ES-I3 (cell line): Measurements from ENCODE around the gene BCL2L12.

ENCODE experiments used
- H3K36me3 ChIP-seq: 2 replicates; pipeline ENCODE4 v1.6.1; 2013; ENCODE audit warnings: mild to moderate bottlenecking, low read length, control low read depth, moderate library complexity; ENCODE audit not compliant: insufficient read depth
- H3K4me1 ChIP-seq: 2 replicates; pipeline ENCODE4 v1.6.1; 2013; ENCODE audit warnings: mild to moderate bottlenecking, control low read depth, low read length; ENCODE audit not compliant: insufficient read depth
- H3K9ac ChIP-seq: 2 replicates; pipeline ENCODE4 v1.6.1; 2013; ENCODE audit warnings: low read depth, mild to moderate bottlenecking, low read length, moderate library complexity
- H3K9me3 ChIP-seq: 2 replicates; pipeline ENCODE4 v1.6.1; 2013; ENCODE audit warnings: mild to moderate bottlenecking, low read length, moderate library complexity; ENCODE audit not compliant: control insufficient read depth, insufficient read depth

BCL2L12 gene

GRCh38 chr19:49690656-49691242 lies 25.0 kb downstream of the BCL2L12 start, which contains the start of gene CPT1C:
Gene CPT1C, plus strand, starts transcription at chr19:49691116. Its CDS starts 1,137 bp downstream, at chr19:49692253.
- no peaks in the 10 kb centered on the region for H3K9me3 ChIP-seq
- peaks cover 3% of the 10 kb centered on the region; the same call in 1 of the 2 replicates for H3K36me3 ChIP-seq
- peaks cover 15% of the 10 kb centered on the region; the same call in 1 of the 2 replicates for H3K4me1 ChIP-seq
- H3K9ac ChIP-seq = peak within 1 kb of the TSS; percentile 75

- no peaks in the 10 kb centered on the region for H3K9me3 ChIP-seq
- peaks cover 3% of the 10 kb centered on the region; the same call in 1 of the 2 replicates for H3K36me3 ChIP-seq
- peaks cover 15% of the 10 kb centered on the region; the same call in 1 of the 2 replicates for H3K4me1 ChIP-seq
- peak overlapping the region; percentile 75 for H3K9ac ChIP-seq
These were observed 25.8 kb downstream of the BCL2L12 start for GRCh38 chr19:49691243-49692146.

GRCh38 chr19:49692147-49692506 lies 26.4 kb downstream of the BCL2L12 start:
- peaks cover 12% of the 10 kb centered on the region; the same call in 1 of the 2 replicates for H3K4me1 ChIP-seq
- peaks cover 3% of the 10 kb centered on the region; the same call in 1 of the 2 replicates for H3K36me3 ChIP-seq
- H3K9me3 ChIP-seq = no peaks in the 10 kb centered on the region
- peak overlapping the region; percentile 75; the same call in 1 of the 2 replicates for H3K9ac ChIP-seq

GRCh38 chr19:49696115-49696514 lies 30.4 kb downstream of the BCL2L12 start:
- Histone ChIP-seq H3K4me1 (peaks cover 2% of the 10 kb centered on the region; the same call in 1 of the 2 replicates), H3K9me3 (no peaks in the 10 kb centered on the region), H3K36me3 (peaks cover 3% of the 10 kb centered on the region; the same call in 1 of the 2 replicates), H3K9ac (no peak overlapping the region)

- Histone ChIP-seq H3K4me1 (peaks cover 2% of the 10 kb centered on the region; the same call in 1 of the 2 replicates), H3K9me3 (no peaks in the 10 kb centered on the region), H3K9ac (no peak overlapping the region), H3K36me3 (peaks cover 3% of the 10 kb centered on the region; the same call in 1 of the 2 replicates)
These were observed 31.1 kb downstream of the BCL2L12 start for GRCh38 chr19:49696865-49697264.

- Histone ChIP-seq H3K36me3 (no peaks in the 10 kb centered on the region), H3K9ac (no peak overlapping the region), H3K9me3 (no peaks in the 10 kb centered on the region), H3K4me1 (peaks cover 2% of the 10 kb centered on the region; the same call in 1 of the 2 replicates)
These were observed 33.6 kb downstream of the BCL2L12 start for GRCh38 chr19:49699364-49699763.

- Histone ChIP-seq H3K4me1 (peaks cover 2% of the 10 kb centered on the region; the same call in 1 of the 2 replicates), H3K36me3 (peaks cover 5% of the 10 kb centered on the region; the same call in 1 of the 2 replicates), H3K9me3 (no peaks in the 10 kb centered on the region), H3K9ac (no peak overlapping the region)
These were observed 34.8 kb downstream of the BCL2L12 start for GRCh38 chr19:49700563-49700962.

- H3K9ac ChIP-seq = peak overlapping the region; percentile 28; the same call in 1 of the 2 replicates
- H3K36me3 ChIP-seq = peaks cover 7% of the 10 kb centered on the region
- peaks cover 2% of the 10 kb centered on the region; the same call in 1 of the 2 replicates for H3K4me1 ChIP-seq
- no peaks in the 10 kb centered on the region for H3K9me3 ChIP-seq
These were observed 35.6 kb downstream of the BCL2L12 start for GRCh38 chr19:49701271-49701786.

- H3K4me1 ChIP-seq = peaks cover 2% of the 10 kb centered on the region; the same call in 1 of the 2 replicates
- no peak overlapping the region for H3K9ac ChIP-seq
These were observed 39.3 kb downstream of the BCL2L12 start for GRCh38 chr19:49704888-49705642.

GRCh38 chr19:49705919-49706318 lies 40.2 kb downstream of the BCL2L12 start:
- H3K9ac ChIP-seq = no peak overlapping the region
- no peaks in the 10 kb centered on the region for H3K9me3 ChIP-seq
- H3K4me1 ChIP-seq = no peaks in the 10 kb centered on the region; the same call in 1 of the 2 replicates
- H3K36me3 ChIP-seq = peaks cover 7% of the 10 kb centered on the region

More at GRCh38 chr19:49704888-49705642, 39.3 kb downstream of the BCL2L12 start:
- Histone ChIP-seq H3K36me3 (peaks cover 7% of the 10 kb centered on the region), H3K9me3 (no peaks in the 10 kb centered on the region)

GRCh38 chr19:49710372-49710951 lies 44.7 kb downstream of the BCL2L12 start:
- H3K4me1 ChIP-seq = no peaks in the 10 kb centered on the region; the same call in 1 of the 2 replicates
- H3K9ac ChIP-seq = no peak overlapping the region
- H3K9me3 ChIP-seq = no peaks in the 10 kb centered on the region
- peaks cover 3% of the 10 kb centered on the region for H3K36me3 ChIP-seq

GRCh38 chr19:49712397-49712859 lies 46.7 kb downstream of the BCL2L12 start:
- Histone ChIP-seq H3K4me1 (no peaks in the 10 kb centered on the region; the same call in 1 of the 2 replicates), H3K9ac (peak overlapping the region; percentile 34; the same call in 1 of the 2 replicates), H3K9me3 (no peaks in the 10 kb centered on the region), H3K36me3 (no peaks in the 10 kb centered on the region)

GRCh38 chr19:49713236-49713845 lies 47.6 kb downstream of the BCL2L12 start:
- H3K9ac ChIP-seq = no peak overlapping the region
- no peaks in the 10 kb centered on the region for H3K9me3 ChIP-seq
- H3K4me1 ChIP-seq = no peaks in the 10 kb centered on the region; the same call in 1 of the 2 replicates
- H3K36me3 ChIP-seq = no peaks in the 10 kb centered on the region
